HS-27A (cell line): ENCODE results near the gene BUB3.

Experiments
- DNase-seq: peaks from one replicate; pipeline ENCODE4 v3.0.0-alpha.2; 2012; ENCODE audit warnings: low read depth, missing footprints

Gene BUB3, protein sequence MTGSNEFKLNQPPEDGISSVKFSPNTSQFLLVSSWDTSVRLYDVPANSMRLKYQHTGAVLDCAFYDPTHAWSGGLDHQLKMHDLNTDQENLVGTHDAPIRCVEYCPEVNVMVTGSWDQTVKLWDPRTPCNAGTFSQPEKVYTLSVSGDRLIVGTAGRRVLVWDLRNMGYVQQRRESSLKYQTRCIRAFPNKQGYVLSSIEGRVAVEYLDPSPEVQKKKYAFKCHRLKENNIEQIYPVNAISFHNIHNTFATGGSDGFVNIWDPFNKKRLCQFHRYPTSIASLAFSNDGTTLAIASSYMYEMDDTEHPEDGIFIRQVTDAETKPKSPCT

DNA sequence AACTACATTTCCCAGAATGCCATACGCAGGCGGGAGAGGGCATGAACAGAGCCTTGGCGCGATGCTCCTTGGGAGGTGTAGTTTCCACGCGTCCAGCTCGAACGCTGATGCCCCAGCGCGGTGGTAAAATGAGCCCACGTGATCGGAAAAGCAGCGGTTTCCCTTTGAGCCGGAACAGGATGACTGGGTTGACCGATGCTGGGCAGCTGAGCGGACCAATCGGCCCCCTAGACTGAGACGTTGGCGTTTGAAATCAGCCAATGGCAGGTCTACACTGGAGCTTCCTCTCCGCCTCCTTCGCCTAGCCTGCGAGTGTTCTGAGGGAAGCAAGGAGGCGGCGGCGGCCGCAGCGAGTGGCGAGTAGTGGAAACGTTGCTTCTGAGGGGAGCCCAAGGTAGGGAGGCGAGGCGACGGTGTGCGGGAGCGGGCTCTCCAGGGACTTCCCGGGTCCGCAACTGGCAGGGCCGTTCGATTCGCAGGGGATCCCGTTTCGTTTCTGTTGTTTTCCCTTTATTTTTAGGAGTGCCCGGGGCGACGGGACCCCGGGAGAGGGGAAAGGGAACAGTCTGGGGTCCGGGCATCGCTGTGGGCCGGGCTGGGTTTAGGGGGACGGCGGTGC, at the start of gene BUB3:
Gene BUB3 (plus strand): TSS at position 311 of the 619 bp plus-strand sequence. CDS start 516 bp downstream, outside the sequence.
- peak; percentile 88 for DNase-seq

DNA sequence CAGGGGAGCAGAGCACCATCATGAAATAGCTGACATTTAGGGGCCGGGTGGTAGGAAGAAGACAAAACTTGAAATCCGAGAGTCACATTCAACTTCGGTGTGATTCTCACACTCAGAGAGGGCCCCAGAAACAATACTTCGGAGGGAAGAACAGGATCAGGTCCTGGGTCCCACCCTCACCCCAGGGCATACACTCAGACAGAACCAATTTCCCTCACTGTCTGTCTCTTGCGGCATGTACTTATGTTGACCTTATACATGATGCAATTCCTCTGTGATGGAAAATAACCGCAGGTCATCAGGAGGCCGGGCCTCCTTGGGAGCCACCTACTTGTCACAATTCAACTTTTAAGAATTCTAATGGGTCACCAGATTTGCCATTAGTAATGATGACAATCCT, 44.7 kb upstream of the BUB3 start:
- DNase-seq = no peak

DNA sequence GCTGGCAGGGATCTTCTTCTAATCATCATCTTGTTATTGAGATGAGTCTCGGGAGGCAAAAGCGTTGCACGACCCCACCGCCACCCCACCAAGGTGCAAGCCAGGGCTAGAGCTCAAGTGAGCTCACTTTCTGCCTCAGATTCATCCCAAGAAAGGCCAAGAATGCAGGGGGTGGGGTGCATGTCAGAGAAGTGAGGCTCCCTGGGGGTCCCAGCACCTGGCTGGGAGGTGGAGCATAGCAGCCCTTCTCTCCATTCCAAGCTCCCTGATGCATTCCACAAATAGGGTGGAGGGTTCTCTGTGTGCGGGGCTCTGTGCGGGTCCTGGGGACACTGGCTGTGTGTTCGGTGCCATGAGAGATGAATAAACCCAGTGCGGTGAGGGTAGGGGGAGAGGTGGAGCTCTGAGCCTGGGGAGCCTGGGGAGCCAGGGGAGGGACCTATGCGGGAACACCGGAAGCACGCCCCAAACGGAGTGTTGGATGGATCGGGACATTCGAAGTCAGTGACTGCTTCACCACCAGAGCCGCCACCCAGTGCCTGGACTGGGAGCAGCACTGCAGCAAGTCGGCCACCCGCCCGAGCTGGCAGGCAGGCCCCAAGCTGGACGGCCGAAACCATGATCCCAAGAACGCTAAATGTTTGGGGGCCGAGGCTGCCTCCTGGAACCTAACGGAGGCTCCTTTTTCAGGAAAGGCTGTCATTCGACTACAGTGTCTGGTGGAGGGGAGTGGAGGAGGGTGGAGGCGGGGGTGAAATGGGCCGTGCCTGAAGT, 36.4 kb upstream of the BUB3 start:
- no peak for DNase-seq

DNA sequence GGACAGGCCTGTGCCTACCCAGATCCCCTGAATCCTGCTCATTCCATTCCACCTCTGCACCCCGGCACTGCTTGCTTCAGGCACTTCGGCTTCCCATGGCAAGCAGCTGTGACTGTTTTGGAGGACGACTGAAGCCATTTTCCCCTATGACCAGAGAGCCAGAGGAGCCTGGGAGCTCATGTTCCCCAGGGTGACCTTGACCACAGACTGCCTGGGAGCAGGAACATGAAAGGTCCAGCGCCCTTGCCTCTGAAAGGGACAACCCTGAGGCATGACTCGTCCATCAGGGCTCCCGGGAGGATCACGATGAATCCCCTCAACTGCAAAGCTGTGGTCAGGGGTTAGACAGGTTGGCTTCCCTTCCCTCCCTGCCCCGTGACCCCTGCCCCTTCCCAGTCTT, 35.1 kb upstream of the BUB3 start:
- no peak for DNase-seq

DNA sequence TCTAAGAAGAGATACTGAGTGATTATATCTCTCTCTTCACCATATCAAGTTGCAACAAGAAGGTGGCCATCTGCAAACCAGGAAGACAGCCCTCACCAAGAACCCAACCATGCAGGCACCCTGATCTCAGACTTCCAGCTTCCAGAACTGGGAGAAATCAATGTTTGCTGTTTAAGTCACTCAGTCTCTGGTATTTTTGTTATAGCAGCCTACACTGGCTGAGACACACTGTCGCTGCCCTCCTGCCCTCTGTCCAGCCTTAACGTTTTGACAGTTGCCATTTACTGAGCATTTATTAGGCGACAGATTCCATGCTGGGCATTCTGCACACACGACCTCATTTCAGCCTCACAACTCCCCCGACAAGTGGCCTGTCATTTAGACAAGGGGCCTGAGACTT, 28.0 kb upstream of the BUB3 start:
- no peak for DNase-seq

DNA sequence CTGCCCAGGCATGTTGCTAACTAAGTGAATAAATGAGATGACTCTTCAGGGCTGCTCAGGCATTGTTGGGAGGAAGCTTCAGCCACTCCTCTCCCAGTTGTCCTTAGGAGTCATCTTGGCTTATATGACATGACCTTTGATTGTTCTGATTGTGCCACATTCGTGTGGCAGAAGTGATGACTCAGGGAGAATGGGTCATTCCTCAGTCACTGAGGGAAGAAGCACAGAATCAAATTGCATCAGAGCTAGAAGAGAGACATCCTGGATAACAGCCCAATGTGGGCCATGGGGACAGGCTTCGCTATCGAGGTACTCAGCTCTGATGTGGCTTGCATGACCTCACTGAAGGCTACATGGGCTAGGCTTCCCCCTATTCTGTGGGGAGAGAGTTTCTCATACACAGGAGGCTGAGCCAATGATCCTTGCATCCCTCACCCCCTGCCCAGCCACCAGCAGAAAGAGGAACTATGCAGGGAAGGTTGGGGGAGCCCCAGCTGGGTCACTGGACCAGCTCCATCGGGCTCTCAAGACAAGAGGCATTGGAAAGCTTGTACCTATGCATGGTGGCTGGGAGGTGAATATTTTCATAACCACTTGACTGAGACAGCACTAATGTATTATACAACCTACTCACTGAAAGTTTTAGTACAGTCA, 24.5 kb upstream of the BUB3 start:
- no peak for DNase-seq

DNA sequence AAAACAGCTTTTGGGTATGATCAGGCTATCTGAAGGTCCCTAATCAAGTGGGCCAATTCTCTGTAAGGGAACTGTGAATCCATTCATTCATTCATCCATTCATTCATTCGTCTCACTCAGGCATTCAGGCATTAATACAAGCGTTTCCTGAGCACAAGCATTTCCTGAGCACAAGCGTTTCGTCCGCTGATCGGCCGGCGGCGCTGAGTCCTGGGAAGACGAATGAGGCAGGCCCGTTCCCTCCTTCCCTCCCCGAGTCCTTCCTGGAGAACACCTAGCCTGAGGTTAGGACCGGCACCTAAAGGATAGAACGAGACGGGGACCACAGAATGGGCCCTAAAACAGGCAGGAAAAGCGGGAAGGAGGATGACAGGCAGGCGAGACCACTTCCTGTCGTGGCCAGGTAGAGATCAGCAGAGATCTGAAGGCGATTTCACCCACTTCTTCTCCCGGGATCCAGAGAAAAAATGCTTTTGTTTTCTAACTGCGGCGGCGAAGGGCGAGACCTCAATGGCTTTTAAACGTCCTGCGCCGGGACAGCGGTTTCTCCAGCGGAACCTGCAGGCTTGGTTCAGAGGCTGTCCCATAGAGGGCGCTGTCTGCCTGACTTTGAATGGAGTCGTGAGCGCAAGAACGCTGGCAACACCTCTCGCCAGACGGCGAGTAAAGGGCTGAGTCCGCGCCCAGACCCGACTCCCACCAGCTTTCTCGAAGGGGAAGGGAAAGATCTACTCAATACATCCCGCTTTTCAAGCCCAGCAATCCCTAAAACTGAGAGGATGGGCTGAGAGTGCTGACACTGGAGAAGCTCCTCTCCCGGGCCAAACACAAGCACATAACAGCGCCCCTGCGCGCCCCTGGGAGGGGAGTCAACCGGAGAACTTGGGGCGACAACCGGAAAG, 21.4 kb upstream of the BUB3 start:
- DNase-seq = no peak

DNA sequence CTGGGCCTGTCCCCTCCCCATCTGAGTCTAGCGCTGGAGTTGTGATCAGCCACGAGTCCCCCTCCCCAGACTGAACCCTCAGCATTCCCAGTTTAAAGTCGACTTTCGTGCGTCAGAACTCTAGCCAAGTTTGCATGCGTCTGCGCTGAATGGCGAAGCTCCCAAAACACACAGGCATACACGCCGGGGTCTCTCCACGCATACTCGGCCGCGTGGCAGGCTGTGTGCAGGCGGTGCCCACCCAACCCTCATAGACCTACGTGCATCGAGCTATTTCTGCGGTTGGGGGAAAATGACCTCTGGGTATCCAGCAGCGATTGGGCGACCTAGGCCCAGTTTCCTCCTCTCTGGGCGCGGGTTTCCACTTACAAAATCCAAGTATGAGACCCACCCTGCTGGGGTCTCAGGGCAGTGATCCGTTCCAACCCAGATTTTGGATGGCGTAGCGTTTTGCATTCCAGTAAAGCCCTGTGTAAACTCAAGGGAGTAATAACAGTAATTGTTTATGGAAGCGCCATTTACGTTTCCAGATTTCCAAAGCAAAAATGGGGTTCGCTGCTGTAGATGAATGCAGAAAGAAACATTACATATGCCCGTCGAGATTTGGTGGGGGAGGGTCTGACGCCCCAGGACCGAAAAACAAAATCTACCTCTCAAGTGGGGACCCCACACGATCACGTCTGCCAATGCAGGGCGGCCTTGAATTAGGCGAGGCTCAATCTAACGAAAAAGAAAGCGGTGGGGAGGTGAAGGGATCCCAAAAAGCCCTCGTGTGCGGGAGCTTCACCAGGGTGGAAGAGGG, 20.5 kb upstream of the BUB3 start:
- DNase-seq = no peak

DNA sequence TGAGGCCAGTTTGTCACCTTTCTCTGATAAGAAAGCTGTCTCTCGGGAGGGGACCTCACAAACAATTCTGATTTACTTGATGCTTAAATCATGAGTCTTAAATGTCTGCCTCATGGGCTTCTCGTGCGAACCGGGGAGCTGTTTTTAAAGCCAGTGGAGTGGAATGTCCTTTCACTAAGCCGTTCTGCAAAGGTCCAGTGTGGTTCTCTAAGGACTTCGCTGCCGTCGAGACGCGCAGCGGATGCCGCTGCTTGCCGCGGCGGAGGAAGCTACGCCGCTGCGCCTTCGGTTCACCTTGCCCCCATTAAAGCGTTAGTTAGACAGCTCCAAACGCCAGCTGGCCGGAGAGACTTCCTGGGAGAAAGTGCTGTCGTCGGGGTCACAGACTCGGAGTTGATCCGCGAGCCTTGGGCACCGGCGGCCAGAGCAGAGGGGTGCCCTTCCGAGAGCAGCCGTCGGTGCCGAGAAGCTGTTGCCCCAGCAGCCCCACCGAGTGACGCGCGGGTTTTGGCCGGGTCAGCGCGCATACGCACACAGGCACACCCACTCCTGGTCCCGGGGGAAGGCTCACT, 19.8 kb upstream of the BUB3 start:
- DNase-seq = no peak

DNA sequence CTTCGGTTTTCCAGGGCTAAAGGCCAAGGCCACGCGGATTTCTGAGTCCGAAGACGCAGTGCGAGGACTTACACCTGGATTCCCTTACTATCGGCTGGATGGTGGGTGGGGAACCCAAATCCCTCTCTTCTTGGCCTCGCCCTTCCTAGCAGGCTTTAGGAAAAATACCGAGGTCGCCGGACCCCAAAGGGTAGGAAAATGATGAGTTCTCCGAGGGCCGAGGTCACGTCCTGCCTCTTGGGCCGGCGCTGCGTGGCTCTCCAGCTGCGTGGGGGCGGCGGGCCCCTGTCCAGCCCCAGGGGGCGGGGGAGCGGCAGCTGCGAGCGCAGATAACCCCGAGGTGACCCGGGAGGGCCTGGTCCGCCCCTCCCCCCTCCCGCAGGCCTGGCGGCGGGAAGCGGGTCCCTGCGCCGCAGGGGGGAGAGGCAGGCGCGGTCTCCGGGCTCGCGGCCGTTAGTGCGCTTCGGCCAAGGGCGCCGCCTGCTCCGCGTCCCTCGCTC, 19.2 kb upstream of the BUB3 start:
- no peak for DNase-seq

DNA sequence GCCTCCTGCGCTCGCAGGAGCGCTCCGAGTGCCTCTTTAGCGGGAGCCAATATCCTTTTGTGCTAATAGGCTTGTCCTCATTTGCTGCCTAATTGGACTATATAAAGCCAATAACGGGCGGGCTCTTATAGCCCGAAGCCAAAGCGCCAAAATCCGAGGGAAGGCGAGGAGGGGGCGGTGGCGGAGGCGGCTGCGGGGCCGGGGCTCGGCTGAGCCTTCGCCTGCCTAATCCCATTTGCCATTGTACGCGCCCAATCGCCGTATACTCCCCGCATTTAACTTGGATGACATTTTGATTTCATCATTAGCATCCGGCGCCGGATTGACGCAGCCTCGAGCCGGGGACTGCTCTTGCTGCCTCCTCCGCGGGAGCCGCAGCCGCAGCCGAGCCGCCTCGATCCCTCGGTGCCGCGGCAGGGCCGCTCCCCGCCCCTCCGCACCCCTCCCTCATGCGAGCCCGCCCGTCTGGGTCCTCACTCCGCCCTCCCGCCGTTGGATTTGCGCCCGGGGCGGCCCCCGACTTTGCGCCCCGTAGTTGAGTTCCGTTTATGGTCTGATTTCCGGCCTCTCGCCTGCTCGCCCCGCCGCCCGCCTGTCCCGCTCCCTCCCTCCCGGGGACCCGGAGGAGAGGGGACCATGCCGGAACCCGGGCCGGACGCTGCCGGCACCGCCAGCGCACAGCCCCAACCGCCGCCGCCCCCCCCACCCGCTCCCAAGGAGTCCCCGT, 18.6 kb upstream of the BUB3 start, which contains the start of gene HMX3:
Gene HMX3 (plus strand): TSS at position 556 of the 727 bp plus-strand sequence. CDS start 81 bp downstream, at position 637.
- no peak for DNase-seq

DNA sequence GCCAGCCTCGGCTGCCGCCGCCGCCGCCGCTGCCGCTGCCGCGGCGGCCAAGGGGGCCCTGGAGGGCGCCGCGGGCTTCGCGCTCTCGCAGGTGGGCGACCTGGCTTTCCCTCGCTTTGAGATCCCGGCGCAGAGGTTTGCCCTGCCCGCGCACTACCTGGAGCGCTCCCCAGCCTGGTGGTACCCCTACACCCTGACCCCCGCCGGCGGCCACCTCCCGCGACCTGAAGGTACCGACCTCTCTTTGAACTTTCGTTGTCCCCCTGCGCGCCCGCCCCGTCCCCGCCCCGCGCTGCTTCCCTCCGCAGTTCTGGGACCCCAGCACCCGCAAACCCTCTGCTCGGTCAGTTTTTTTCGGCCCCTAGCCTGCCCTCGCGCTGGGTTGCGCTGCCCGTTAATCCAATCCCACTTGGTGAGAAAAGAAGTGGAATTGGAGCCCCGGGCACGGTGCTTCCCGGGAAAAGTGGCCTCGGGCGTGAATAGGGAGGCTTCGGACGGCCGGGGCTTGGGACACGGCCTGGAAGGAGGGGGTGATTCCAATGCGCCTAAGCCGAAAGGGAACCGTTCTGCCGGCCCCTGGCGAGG, 17.9 kb upstream of the BUB3 start:
- no peak for DNase-seq

DNA sequence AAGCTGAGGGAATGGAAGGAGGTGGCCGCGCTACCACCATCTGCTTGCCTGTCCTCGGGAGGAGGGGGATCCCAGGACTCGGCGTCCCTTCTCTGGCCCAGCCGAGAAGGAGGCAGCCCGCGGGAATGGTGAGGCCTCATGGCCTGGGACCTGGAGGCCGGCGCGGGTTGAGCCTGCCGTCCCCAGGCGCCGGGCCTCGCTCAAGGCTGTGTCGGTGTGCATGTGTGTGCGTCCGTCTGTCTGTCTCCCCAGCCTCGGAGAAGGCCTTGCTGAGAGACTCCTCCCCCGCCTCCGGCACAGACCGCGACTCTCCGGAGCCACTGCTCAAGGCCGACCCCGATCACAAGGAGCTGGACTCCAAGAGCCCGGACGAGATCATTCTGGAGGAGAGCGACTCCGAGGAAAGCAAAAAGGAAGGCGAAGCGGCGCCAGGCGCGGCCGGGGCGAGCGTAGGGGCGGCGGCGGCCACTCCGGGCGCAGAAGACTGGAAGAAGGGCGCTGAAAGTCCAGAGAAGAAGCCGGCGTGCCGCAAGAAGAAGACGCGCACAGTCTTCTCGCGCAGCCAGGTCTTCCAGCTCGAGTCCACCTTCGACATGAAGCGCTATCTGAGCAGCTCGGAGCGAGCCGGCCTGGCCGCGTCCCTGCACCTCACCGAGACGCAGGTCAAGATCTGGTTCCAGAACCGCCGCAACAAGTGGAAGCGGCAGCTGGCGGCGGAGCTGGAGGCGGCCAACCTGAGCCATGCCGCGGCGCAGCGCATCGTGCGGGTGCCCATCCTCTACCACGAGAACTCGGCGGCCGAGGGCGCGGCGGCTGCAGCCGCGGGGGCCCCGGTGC, 17.2 kb upstream of the BUB3 start:
- DNase-seq = no peak

DNA sequence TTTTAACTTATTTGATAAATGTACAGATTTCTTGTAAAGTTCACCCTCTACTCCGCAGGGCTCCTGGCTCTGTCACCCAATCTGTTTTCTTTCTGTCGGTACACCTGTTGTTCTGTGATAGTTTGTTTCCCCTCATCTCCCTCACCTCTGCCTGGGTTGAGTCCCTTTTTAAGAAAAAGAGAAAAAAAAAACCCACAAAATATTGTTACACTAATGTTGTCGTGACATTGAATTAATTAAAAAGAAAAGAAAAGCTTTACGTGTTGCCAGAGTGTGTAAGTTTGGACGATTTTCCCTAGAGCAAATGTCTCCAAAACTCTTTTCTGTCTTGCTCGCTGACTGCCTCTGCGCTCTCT, 15.1 kb upstream of the BUB3 start:
- DNase-seq = no peak

DNA sequence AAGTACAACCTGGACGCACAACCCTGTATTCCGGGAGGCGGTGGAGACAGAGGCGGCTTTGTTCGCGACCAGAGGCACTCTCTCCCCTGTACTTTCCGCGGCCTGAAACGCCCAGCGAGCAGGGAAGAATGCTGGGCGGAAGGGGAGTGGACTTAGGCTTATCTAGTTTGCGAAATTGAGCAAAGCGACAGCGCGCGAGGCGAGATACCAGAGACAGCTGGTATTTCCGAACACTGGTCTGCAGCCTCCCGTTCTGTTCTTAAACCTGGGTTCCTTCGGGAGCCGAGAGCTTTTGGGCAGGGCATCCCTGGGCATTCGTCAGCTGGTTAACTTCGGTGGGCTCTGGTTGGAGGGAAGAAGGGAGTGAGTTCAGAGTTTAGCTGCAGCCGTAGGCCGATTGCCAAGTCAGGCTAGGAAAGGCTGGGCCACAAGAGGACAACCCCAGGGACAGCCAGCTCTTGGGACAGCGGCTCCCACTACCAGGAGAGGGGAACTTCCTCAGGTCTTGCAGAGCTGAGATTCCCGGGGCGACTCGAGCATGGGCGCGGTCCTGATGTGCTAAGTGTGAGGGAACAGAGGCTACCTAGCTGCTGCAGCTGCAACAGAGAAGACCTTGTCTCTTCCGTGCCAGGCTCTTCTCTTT, 14.6 kb upstream of the BUB3 start:
- no peak for DNase-seq

DNA sequence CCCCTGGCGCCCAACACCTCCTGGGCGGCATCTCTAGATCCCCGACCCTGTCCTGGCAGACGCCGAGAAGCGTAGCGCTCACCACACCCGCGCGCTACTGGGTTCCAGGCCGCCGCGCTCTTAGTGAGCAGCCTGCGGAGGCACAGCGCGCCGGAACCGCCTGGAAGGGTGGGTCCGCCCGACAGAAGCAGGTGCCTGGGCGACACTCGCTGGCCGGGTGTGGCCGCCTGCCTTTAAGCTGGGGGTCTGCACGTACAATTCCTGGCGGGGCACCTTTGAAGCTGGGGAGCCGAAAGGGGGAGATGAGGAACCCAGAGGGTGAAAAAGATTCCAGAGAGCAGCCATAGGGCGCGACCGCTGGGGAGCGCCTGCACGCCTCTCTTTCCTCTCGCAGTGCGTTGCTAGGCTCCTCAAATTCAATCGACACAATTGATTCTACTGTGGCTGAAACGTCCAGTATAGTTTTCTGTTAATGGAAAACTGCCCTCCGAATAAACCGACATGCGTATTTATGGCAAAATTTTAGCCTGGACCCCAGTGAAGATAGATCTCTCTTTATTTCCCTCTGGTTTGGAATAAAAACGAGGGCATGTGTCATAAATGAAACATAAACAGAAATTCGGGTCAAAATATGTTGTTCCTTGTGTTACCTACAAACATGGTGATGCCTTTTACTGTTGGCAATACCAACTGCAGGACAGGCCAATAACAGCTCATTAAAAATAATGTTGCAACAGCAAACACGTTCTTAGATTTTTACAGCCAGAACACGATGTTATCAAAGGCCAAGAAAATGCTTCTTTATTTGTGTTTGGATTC, 13.8 kb upstream of the BUB3 start:
- no peak for DNase-seq

DNA sequence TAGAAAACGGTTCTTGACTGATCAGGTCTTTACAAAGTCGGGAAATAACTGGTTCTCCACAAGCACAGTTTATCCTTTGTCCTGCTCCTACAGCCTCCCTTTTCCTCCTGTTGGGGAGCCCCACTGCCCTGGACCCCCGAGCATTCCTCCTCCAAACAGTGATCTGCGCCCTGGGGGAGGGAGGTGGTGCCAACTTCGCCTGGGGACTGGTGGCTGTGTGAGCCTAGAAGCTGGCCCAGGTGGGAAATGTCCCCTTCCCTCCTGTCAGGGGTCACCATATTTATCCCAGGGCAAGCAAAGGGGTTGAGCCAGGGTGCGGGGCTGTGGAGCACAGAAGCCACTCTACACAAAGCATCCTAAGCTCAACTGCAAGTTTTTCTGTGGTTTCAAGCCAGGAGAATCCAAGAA, 13.2 kb upstream of the BUB3 start:
- DNase-seq = no peak
